ENCODE results near the gene MRGPRX3. TPM values are rescaled to one million over a fixed set of nuclear protein-coding genes. Genes with fewer than 3 reads are reported as not detected.
A peak's percentile ranks its signal among the peaks of the same experiment; 100 is the strongest.

MRGPRX3 gene
- total RNA-seq, 6 donors from 2014 or later = not detected

- Histone ChIP-seq H3K27me3 (no peaks in the 10 kb centered on the region), H3K4me1 (no peaks in the 10 kb centered on the region), H3K27ac (no peak overlapping the region), H3K9me3 (no peaks in the 10 kb centered on the region), H3K36me3 (no peaks in the 10 kb centered on the region), H3K4me3 (no peak overlapping the region)
- DNase-seq = peak in 1 of 2 donors; percentile 50
- ATAC-seq (ENCODE audit: low FRiP score in 2 of 2) = no peak
- no peak for TF ChIP-seq CTCF (IDR thresholded peaks at IDR 0.05)
- no peak for TF ChIP-seq POLR2A (IDR thresholded peaks at IDR 0.05)
- no peak for TF ChIP-seq EP300 (IDR thresholded peaks at IDR 0.05)
- TF ChIP-seq POLR2AphosphoS5 (IDR thresholded peaks at IDR 0.05) = no peak
- 92 to 94% methylated on average over 29 of the region's 29 CpGs for WGBS, 2 donors
Observed at GRCh38 chr11:18137186-18137800, 4.9 kb downstream of the MRGPRX3 start.

GRCh38 chr11:18140145-18140544, 7.8 kb downstream of the MRGPRX3 start:
- Histone ChIP-seq H3K4me1 (no peaks in the 10 kb centered on the region), H3K36me3 (no peaks in the 10 kb centered on the region), H3K27me3 (no peaks in the 10 kb centered on the region), H3K4me3 (no peak overlapping the region), H3K9me3 (no peaks in the 10 kb centered on the region), H3K27ac (no peak overlapping the region)
- TF ChIP-seq EP300 (IDR thresholded peaks at IDR 0.05) (no peak), POLR2AphosphoS5 (IDR thresholded peaks at IDR 0.05) (no peak), POLR2A (IDR thresholded peaks at IDR 0.05) (no peak), CTCF (IDR thresholded peaks at IDR 0.05) (no peak)
- 64 to 77% methylated on average over 2 of the region's 2 CpGs for WGBS, 2 donors
- ATAC-seq (ENCODE audit: low FRiP score in 2 of 2) = peak in 1 of 2 donors; percentile 67
- no peak for DNase-seq

GRCh38 chr11:18144243-18144642, 11.9 kb downstream of the MRGPRX3 start:
- Histone ChIP-seq H3K4me3 (no peak overlapping the region), H3K4me1 (no peaks in the 10 kb centered on the region), H3K36me3 (no peaks in the 10 kb centered on the region), H3K9me3 (no peaks in the 10 kb centered on the region), H3K27ac (no peak overlapping the region), H3K27me3 (no peaks in the 10 kb centered on the region)
- ATAC-seq (ENCODE audit: low FRiP score in 2 of 2) (no peak), DNase-seq (no peak)
- TF ChIP-seq POLR2AphosphoS5 (IDR thresholded peaks at IDR 0.05) (no peak), POLR2A (IDR thresholded peaks at IDR 0.05) (no peak), CTCF (IDR thresholded peaks at IDR 0.05) (no peak), EP300 (IDR thresholded peaks at IDR 0.05) (no peak)
- WGBS, 2 donors = 72% methylated on average over 5 of the region's 5 CpGs

GRCh38 chr11:18145025-18145424, 12.7 kb downstream of the MRGPRX3 start:
- no peak for ATAC-seq (ENCODE audit: low FRiP score in 2 of 2)
- H3K27ac ChIP-seq = no peak overlapping the region
- H3K4me3 ChIP-seq = no peak overlapping the region
- DNase-seq = no peak
- WGBS, 2 donors = 60 to 65% methylated on average over 2 of the region's 2 CpGs
- TF ChIP-seq POLR2A (IDR thresholded peaks at IDR 0.05) = no peak
- no peak for TF ChIP-seq CTCF (IDR thresholded peaks at IDR 0.05)
- no peak for TF ChIP-seq POLR2AphosphoS5 (IDR thresholded peaks at IDR 0.05)
- no peak for TF ChIP-seq EP300 (IDR thresholded peaks at IDR 0.05)
- H3K36me3 ChIP-seq = no peaks in the 10 kb centered on the region
- H3K9me3 ChIP-seq = no peaks in the 10 kb centered on the region
- H3K27me3 ChIP-seq = no peaks in the 10 kb centered on the region
- no peaks in the 10 kb centered on the region for H3K4me1 ChIP-seq

- ATAC-seq (ENCODE audit: low FRiP score in 2 of 2) (no peak), DNase-seq (no peak)
- no peaks in the 10 kb centered on the region for H3K36me3 ChIP-seq
- H3K27ac ChIP-seq = no peak overlapping the region
- WGBS, 2 donors = 45 to 55% methylated on average over 3 of the region's 3 CpGs
- H3K4me1 ChIP-seq = no peaks in the 10 kb centered on the region
- no peaks in the 10 kb centered on the region for H3K27me3 ChIP-seq
- no peaks in the 10 kb centered on the region for H3K9me3 ChIP-seq
- TF ChIP-seq POLR2AphosphoS5 (IDR thresholded peaks at IDR 0.05) (no peak), POLR2A (IDR thresholded peaks at IDR 0.05) (no peak)
- no peak overlapping the region for H3K4me3 ChIP-seq
Observed at GRCh38 chr11:18145837-18146236, 13.5 kb downstream of the MRGPRX3 start.

Data from upper lobe of left lung (tissue), 6 donors.